DMS79 (cell line): ENCODE data around the gene ZHX3.

Experiments used
- DNase-seq: peaks from one replicate; lab custom pipeline; 2025; lab: John Stamatoyannopoulos, UW

The ZHX3 gene

DNA sequence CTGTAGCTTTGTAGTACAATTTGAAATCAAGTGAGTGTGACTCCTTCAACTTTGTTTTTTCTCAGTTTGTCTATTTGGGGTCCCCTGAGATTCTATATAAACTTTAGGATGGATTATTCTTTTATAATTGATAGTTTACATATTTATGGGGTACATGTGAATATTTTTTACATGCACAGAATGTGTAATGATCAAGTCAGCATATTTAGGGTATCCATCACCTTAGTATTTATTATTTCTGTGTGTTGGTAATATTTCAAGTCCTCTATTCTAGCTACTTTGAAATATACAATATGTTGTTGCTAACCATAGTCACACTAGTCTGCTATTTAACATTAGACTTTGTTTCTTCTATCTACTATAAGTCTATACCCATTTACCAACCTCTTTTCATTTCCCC, 129.9 kb downstream of the ZHX3 start:
- no peak for DNase-seq

DNA sequence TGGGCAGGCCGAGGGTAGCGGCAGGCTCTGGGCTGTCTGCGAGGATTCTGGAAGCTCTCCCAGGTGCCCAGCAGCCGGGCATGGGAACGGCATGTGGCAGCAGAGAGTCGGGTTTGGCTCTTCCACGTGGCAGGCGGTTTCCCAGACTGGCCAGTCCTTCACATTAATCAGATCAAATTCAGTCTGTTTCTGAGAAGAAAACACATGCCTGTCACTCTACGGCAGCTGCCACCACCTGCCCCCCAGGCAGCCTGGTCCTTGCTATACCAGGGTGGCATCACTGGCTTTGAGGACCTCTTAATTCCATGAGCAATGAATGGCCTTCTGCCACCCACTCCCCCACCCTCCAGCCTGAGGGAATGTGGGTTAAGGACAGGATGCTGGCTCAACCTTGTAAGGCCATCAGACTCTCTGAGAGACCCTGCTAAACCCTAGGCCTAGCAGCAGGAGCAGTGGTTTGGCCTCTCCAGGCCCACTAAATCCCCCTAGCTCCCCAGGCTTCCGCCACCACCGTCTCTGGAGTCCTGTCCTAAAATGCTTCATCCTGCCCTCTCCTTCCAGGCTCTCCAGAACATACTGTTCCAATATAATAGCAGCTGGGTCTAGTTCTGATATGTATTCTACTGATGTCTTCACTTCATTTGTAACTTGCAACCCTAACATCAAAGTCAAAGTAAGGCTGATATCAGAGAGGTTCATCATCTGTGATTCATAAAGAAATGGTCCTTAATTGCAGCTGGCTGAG, 132.3 kb downstream of the ZHX3 start:
- DNase-seq: no peak

DNA sequence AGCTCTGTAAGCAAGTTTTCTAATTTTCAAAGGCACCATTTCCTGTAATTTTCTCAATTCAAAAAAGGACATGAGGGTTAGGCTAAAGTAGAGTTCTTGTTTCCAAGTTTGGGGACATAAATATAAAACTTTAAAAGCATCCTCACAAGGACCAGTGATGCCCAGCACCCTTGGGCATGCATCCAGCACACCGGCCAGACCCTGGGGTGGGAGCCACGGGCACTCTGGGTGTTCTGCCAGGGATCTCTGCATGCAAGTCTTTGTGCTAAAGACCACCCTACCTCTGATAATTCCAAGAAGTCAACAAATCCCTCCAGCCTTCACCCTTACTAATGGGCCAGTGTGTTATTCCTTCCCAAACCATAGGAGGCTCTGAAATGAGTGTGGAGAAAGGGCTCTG, 133.7 kb downstream of the ZHX3 start:
- no peak for DNase-seq

DNA sequence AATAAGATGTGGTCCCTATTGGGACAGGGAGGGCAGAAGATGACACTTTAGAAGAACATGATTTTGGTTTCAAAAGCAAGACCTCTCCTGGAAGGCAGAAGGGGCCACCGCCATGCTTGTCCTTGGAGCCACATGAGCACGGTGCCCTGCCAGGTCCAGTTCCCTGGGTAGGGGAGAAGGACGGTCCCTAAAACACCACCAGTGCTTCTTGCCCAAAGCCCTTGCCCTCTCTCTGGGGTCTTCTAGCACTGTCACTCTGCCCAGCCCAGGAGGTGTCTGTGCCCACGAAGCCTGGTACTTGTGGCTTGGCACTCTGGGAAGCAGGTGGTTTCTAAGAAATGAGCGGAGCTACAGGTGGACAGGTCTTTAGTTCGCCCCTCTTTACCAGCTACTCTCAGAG, 134.1 kb downstream of the ZHX3 start:
- no peak for DNase-seq

DNA sequence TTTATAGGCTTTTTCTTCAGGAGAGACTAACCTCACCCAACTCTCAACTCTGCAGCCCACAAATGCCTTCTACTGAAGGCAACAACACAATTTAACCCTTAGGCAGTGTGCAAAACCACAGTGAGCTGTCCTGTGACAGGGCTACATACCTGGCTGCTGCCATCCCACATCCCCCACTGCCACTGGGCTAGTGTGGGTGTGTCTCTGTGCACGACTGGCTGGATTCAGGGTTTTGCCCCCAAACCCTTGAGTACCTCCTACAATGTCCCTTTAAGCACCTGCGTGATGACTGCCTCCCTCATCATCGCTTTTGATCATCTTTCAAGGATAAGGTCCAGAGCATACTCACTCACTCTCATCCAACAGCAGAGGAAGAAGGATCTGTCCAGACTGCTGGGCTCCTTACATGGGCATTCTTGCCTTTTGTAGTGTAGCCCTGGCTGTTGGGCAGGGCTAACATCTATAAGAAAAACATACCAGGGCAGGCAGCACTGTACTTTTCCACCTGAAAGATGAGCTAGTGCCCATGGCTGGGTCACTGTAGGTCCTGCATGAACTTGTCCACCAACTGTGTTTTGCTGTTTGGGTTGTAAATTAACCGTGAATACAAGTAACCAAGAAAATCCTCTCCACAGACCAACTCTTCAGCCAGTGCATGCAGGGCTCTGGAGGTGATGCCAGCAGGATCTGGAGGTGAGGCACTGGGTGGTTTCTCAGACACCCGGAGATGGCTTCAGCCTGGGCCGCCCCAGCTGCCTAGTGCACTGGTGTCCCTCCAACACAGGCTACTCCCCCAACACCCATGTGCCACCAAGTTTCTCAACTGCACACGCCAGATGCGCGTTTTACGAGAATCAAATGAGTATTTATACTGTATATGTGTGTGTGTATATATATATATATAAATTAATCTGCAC, 135.0 kb downstream of the ZHX3 start:
- no peak for DNase-seq

GRCh38 chr20:41181567-41181966, 136.0 kb downstream of the ZHX3 start:
- no peak for DNase-seq

DNA sequence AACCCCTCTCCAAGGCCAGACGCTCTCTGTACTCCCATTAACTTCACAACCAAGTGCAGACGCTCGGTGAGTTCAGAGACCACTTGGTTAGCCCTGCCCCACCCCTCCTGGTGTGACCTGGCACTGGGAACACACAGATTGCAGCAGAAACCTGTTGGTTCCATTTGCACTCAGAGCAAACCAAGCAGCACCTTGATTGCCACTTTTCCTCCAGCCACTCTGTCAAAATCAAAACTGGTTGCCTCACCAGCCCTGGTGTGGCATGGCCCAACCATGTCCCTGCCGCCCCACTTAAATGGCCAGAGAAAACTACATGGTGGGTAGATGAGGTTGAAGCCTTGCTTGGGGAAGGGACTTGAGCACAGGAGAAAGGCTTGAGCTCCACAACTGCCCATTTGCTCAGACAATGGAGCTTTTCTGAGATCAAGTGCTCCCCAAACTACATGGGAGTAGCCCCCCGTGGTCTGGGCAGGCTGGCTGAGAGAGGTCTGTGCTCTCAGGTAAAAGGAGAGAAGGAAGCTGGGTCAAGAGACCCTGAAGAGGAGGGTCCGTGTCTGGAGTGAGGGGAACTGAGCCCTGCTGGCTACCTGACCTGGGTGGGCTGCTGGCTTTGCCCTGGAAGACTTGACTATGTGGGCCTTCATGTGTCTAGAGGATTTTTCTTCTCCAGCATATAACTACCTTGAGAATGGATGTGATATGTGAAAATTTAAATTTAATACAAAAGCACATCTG, 136.8 kb downstream of the ZHX3 start:
- no peak for DNase-seq

- no peak for DNase-seq
These were observed 137.6 kb downstream of the ZHX3 start for GRCh38 chr20:41179961-41180360.

DNA sequence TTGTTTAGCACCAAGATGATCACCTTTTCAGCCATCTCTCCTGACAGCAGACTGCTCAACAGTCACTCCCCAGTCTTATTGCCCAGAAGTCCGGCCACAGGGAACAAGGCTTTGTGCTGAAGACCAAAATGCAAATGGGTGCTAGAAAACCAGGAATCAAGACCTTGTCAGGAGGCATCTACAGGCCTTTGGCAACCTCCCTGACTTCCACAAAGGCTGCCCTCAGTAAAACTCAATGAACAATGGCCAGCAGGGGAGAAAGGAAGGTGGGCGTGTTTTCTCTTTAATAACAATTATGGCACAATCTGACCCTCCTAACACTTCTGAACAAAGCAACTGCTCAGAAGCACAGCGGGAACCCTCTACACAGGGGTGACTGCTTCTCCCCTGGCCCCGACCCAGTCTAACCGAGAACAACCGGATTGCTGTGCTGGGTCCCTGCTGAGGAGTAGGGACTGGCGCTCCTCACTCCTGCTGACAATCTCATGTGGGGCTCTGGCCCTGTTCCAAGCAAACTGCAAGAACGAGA, 138.6 kb downstream of the ZHX3 start:
- DNase-seq: no peak

GRCh38 chr20:41178495-41178894, 139.0 kb downstream of the ZHX3 start:
- no peak for DNase-seq

GRCh38 chr20:41177636-41178035, 139.9 kb downstream of the ZHX3 start:
- DNase-seq: no peak

DNA sequence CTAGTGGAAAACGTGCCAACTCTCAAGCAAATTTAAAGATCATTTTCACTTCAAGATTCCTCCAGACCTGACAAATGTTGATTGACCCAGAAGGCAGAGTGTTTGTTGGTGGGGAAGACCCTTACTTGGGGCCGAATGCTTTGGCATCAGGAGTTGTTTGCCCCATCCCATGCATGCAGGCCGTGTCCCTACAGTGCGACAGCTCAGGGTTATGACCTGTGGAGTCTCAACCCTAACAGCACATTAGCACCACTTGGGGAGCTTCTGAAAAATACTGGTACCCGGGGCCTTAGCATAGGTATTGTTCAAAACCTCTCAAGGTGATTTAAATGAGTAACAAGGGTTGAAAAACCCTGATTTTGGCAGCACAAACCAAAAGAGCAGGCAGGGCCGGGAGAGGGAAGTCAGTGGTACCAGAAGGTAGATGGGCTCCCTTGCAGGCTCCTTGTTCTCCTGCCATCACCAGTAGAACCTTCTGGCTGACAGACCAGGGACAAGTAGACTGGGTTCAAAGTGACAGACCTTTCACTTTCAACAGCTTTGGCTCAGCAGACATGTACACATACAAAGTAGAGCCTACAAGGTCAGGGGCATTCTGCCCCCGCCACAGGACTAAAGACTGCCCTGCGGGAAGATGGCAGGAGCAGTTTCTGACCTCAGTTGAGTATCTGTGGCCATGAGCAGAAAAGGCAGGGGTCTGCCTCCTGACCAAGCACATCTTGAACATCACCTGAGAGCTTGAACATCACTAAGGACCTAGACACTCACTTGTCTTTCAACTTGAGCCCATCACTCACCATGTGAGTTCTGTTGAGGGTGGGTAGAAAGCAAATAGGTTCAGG, 140.6 kb downstream of the ZHX3 start:
- DNase-seq: no peak

DNA sequence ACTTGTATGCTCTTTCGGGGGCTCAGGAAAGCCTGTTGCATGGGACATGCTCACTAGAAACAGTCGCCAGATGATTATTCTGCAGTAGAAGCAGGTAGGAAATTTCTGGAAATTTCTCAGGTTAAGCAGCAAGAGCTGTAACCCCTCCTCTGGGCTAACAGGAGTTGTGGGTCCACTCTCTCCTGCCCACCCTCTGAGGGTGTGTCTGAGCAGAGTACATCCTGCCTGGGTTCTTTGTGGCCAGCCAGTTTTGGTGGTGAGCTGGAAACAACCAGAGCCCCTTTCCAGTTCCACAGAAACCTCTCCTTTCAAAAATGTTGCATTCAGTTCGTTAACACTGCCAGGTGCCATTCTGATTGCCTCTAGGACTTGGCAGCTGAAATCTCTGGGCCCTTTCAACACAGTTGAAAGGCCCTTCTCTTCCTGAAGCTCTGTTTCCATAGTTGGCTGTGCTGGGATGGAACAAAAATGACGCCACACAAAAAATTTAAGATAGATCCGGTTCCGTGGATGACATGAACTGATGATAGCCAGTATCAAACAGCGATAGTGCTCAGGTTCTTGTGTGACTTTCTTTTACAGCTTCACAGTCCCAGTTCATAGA, 141.7 kb downstream of the ZHX3 start:
- no peak for DNase-seq

- no peak for DNase-seq
These were observed 142.3 kb downstream of the ZHX3 start for GRCh38 chr20:41175201-41175651.

GRCh38 chr20:41174782-41175181, 142.7 kb downstream of the ZHX3 start:
- DNase-seq: no peak

- DNase-seq: no peak
These were observed 143.2 kb downstream of the ZHX3 start for GRCh38 chr20:41174373-41174772.

- DNase-seq: no peak
These were observed 143.7 kb downstream of the ZHX3 start for GRCh38 chr20:41173791-41174341.

GRCh38 chr20:41173161-41173721, 144.3 kb downstream of the ZHX3 start:
- no peak for DNase-seq

GRCh38 chr20:41172296-41173140, 145.0 kb downstream of the ZHX3 start:
- DNase-seq: no peak
